HS-27A (cell line): ENCODE measurements around the gene FRYL.
"Not testable (repeated sequence)": the region's sequence is repeated elsewhere in the genome, so short reads cannot be mapped to it uniquely, and the experiment has no call there.

ENCODE experiments used
- DNase-seq: peaks from one replicate; pipeline ENCODE4 v3.0.0-alpha.2; 2012; ENCODE audit warnings: low read depth, missing footprints

Gene FRYL

GRCh38 chr4:48654015-48654664 is 125.9 kb downstream of the FRYL start:
- DNase-seq: no peak

- no peak for DNase-seq
Observed at GRCh38 chr4:48653217-48654014, 126.7 kb downstream of the FRYL start.

DNA sequence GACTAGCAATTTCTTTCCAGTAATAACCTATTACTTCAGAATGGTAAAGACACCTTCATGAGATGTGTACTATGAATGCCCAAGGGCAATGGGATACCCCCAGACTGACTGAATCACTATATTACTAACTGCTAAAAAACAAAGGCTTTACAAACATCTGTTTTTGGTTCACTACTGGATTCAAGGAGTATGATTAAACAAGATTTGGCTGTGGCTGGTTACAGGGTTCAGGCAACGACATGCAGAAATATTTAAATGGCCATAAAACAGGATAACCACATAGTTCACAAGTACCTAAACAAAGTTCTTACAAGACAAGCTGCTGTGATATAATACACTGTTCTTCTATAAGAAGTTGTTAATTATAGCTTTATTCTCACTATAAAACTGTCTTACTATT is 128.2 kb downstream of the FRYL start:
- no peak for DNase-seq

DNA sequence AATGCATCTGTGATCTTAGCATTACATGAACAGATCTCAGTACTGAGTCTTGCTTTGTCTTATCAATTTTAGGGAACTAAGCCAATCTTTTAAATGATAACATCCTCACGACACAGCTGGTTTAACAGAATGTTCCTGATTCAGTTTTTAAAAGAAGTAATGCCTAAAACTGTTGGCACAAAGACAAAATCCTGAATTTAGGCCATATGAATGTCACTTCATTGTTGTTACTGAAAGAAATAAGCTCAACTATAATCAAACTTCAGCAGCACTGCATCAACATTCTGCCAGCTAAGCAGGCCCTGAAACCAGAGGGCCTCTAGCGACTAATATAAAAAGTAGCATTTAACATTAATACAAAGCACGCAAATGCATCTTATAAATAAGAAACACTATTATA is 130.6 kb downstream of the FRYL start:
- no peak for DNase-seq

DNA sequence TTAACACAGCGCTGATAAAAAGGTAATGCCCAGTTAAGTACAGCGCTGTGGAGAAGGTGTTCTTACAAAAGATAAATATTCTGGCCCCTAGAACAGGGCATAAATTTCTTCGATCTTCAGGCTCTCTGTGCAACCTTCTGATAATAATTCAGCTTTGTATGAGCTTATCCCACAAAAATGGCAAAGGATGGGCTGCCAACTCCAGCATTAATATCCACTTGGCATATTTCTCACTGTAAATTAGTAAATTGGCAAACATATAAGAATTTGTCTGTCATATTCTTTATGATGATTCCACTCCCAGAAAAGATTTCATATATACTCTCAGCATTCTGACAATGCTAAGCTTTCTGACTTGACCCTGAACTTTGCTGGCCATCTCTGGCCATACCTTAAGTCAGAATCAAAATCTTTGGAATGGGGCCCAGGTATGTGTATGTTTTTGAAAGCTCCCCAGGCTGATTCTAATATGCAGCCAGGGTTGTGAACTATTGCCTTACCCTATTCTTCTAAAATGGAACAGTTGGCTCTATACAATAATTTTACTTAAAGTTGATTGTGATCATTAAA is 134.8 kb downstream of the FRYL start:
- no peak for DNase-seq

DNA sequence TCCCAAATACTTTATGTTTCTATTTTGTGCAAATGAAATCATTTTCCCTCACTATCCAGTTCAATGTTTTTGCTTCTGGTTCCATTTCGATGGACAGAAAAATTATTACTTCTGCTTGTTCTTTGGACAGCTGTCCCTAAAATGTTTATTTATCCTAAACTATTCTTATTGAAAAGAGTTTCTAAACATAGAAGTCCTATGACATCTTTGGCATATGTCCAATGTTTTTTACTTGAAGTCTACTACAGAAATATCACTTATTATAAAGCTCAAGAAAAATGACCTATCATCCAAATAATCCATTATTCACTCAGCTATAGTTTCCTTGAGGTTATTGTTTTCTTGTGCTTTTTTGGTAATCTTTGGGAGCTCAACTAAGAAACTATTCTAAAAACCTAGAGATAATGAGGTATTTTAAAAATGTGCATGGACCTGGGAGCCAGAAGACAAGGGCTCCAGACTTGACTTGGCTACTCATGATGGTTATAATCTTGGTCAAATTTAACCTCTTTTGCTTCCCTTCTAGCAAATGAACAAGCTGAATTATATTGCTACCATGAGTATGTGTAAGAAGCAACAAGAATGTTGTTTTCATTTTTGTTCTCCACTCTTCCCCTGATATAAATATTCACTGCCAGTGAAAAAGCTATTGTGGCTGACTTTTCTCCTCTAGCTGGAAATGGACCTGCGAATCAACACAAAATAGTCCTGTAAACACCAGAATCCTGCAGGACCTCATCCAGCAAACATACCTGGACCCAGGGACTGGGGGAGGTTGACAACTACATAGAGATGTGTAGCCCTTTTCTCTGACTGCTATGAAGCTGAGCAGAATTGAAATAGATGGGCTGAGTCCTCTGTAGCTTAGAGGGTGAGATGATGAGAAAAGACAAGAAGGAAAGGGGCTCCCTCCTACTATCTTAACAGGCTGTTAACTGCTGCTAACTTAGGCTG is 137.4 kb downstream of the FRYL start:
- no peak for DNase-seq

DNA sequence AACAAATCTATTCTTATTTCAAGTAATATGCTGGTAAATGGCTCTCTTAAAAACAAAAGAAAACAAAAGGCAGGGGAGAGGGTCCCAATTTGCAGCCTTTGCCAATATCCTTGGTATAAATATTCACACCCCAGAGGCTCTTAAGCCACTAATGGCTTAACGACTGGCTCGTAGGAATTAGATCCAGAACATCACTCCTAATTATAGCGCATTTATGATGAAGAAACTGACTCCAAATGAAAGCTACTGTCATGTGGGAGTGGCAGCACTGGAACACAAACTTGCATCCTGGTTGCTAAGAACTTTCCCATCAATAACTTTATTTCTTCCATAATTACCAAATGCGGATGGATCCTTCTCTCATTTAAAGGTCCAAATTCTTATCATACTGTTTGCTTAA is 138.7 kb downstream of the FRYL start:
- DNase-seq: no peak

DNA sequence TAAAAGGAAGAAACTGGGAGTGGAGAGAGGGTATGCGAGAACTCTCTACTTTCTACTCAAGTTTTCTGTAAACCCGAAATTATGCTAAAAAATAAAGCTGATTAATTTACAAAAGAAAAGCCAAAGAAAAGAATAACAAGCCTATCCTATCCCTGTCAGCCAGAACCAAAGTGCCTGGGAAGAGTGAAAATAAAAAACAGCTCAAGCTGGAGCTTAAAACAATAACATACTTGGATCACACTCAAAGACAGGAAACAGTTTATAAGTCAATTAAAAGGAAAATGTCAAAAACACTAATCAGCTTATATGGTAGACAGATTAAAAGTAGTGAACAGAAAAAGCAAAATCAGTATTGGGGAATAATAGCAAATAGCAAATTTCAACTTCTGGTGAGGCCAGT is 139.4 kb downstream of the FRYL start:
- DNase-seq: no peak

DNA sequence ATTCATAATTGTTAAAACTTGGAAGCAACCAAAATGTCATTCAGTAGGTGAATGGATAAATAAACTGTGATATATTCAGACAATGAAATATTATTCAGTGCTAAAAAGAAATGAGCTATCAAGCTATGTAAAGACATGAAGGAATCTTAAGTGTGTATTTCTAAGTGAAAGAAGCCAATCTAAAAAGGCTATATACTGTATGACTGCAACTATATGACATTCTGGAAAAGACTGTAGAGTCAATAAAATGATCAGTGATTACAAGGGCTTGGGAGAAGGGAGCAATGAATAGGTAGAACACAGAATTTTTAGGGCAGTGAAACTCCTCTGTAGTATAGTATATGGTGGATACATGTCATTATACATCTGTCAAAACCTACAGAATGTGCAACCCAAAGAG is 139.9 kb downstream of the FRYL start:
- no peak for DNase-seq

DNA sequence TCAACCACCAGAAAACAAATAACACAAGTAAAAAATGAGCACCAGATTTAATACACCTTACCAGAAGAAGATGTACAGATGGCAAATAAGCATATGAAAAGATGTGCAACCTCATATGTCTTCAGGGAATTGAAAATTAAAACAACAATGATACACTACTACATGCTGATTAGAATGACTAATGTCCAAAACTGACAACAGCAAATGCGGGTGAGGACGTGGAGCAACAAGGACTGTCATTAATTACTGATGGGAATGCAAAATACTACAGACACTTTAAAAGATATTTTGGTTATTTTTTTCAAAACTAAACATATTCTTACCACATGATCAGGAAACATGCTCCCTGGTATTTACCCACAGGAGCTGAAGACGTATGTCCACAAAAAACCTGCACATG is 140.3 kb downstream of the FRYL start:
- no peak for DNase-seq

- not testable (repeated sequence) for DNase-seq
Observed at GRCh38 chr4:48638586-48638985, 141.5 kb downstream of the FRYL start.

GRCh38 chr4:48636911-48637310 is 143.2 kb downstream of the FRYL start:
- no peak for DNase-seq

GRCh38 chr4:48635980-48636379 is 144.1 kb downstream of the FRYL start:
- DNase-seq: no peak

- no peak for DNase-seq
Observed at GRCh38 chr4:48635310-48635709, 144.8 kb downstream of the FRYL start.

- no peak for DNase-seq
Observed at GRCh38 chr4:48634688-48635308, 145.3 kb downstream of the FRYL start.

DNA sequence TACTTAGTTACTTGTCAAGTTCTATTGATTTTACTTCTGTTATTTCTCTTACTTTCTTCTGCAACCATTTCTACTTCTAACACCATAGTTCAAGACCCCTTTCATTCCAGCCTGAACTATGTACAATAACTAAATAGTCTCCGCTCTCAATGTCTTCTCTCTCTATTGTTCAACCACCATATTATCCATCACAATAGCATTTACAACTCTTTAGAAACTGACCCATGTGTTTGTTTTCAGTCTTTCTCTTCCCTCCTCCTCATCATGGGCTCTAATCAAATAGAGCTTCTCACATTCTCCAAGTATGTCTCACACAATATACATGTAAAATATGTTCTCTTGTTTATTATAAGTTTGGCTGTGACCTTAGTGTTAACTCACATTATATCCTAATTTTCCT is 146.4 kb downstream of the FRYL start:
- DNase-seq: no peak

DNA sequence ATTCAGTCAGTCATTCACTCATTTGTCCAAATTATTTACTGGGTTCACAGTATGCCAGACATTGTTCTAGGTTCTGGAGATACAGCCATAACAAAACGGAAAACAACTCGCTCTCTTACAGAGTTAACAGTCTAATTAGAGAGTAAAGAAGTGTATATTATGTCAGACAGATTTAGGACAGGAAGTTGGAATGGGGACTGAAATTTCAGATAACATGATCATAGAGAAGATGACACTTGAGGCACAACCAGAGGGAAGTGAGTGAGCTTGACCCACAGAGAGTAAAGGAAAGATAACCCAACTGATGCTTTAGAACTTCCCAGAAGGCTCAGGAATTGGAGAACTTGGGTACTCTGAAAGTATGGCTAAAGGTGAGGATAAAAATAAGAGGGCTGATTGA is 150.6 kb downstream of the FRYL start:
- DNase-seq: no peak

DNA sequence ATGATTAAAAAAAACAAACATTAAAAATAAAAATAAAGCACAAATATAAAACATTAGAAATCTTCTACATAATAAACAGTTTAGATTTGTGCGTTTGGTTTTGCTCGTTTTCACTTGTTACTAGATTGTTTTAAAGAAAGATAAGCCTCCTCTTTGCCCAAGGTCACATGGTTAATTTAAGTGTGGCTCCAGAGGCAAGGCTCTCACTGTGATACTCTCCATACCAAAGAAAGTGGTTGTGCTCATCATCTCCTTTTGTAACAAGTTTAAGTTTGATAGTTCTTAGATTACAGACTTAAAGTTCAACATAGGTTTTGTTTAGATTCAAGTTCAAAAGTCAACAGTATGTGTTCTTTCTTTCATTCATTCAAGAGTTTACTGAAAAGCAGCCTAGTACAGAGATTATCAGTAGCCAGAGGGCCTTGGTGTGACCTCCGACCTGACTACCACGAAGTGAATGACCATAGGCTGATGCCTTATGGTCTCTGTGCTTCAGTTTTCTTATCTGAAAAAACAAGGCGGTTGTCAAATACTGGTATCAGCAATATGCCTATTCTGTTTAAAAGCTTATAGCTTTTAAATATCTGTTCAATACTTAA is 156.8 kb downstream of the FRYL start:
- no peak for DNase-seq

GRCh38 chr4:48620831-48621230 is 159.2 kb downstream of the FRYL start:
- no peak for DNase-seq

DNA sequence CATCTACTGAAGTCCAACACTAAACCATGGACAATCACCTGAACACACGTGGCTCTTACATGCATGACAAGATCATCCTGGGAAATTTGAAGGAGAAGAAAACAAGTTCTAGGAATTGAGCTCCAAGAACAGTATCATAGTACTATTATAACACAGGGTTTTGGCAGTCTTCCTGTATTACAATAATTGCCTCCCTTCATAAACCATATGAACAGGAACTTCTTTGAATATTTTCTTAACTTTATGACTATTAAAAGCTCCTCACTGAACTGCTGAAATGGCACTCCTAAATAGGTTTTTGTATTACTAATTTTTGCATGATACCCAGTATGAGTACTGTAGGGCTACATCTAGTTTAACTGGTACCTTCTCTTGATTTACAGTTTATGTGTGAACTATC is 160.0 kb downstream of the FRYL start:
- DNase-seq: no peak

DNA sequence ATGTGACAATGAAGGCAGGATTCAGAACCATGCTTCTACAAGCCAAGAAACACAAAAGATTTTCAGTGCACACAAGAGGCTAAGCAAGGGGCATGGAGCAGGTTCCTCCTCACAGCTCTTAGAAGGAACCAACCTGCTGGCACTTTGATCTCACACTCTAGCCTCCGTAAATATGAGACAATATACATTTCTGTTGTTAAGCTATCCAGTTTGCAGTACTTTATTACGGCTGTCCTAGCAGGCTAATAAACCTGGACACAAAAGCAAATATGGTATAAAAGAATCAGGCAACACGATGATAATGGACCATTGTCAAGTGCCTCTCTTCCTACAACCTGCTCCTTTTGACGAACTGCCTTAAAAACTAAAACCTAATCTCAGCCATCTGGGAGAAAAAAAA is 175.6 kb downstream of the FRYL start:
- DNase-seq: no peak
